NCI-H2081 treated with DMSO at 0.1 percent for 48 hours (cell line): ENCODE data around the gene TBC1D22A.
A peak's percentile ranks its signal among the peaks of the same experiment; 100 is the strongest.
"Not testable (repeated sequence)": the region's sequence is repeated elsewhere in the genome, so short reads cannot be mapped to it uniquely, and the experiment has no call there.

Source experiments
- DNase-seq: peaks from one replicate; lab custom pipeline; 2025; lab: John Stamatoyannopoulos, UW

Gene TBC1D22A

GRCh38 chr22:46972901-46973831 is 210.7 kb downstream of the TBC1D22A start:
- no peak for DNase-seq

- no peak for DNase-seq
Observed at GRCh38 chr22:46974077-46974476, 211.6 kb downstream of the TBC1D22A start.

- DNase-seq = no peak
Observed at GRCh38 chr22:46974631-46975585, 212.5 kb downstream of the TBC1D22A start.

GRCh38 chr22:46976143-46976542 is 213.7 kb downstream of the TBC1D22A start:
- no peak for DNase-seq

GRCh38 chr22:46976598-46976997 is 214.1 kb downstream of the TBC1D22A start:
- no peak for DNase-seq

GRCh38 chr22:46977656-46978343 is 215.3 kb downstream of the TBC1D22A start:
- DNase-seq = no peak

- DNase-seq = not testable (repeated sequence)
Observed at GRCh38 chr22:46978668-46979067, 216.2 kb downstream of the TBC1D22A start.

GRCh38 chr22:46979506-46979905 is 217.1 kb downstream of the TBC1D22A start:
- DNase-seq = no peak

- DNase-seq = no peak
Observed at GRCh38 chr22:46980392-46980791, 217.9 kb downstream of the TBC1D22A start.

- DNase-seq = no peak
Observed at GRCh38 chr22:46982635-46983034, 220.2 kb downstream of the TBC1D22A start.

- no peak for DNase-seq
Observed at GRCh38 chr22:46983046-46983445, 220.6 kb downstream of the TBC1D22A start.

- peak; percentile 26 for DNase-seq
Observed at GRCh38 chr22:46984751-46985506, 222.5 kb downstream of the TBC1D22A start.

- no peak for DNase-seq
Observed at GRCh38 chr22:46985507-46985882, 223.0 kb downstream of the TBC1D22A start.

GRCh38 chr22:46986788-46987187 is 224.3 kb downstream of the TBC1D22A start:
- no peak for DNase-seq

- no peak for DNase-seq
Observed at GRCh38 chr22:46990937-46991550, 228.6 kb downstream of the TBC1D22A start.

GRCh38 chr22:46991666-46992065 is 229.2 kb downstream of the TBC1D22A start:
- no peak for DNase-seq

GRCh38 chr22:46992121-46992731 is 229.8 kb downstream of the TBC1D22A start:
- DNase-seq = no peak

- no peak for DNase-seq
Observed at GRCh38 chr22:46993633-46994032, 231.2 kb downstream of the TBC1D22A start.

- DNase-seq = no peak
Observed at GRCh38 chr22:46994265-46994664, 231.8 kb downstream of the TBC1D22A start.

- no peak for DNase-seq
Observed at GRCh38 chr22:46994983-46995382, 232.5 kb downstream of the TBC1D22A start.
